Measurements from ENCODE around the gene HOXA2.

DNA sequence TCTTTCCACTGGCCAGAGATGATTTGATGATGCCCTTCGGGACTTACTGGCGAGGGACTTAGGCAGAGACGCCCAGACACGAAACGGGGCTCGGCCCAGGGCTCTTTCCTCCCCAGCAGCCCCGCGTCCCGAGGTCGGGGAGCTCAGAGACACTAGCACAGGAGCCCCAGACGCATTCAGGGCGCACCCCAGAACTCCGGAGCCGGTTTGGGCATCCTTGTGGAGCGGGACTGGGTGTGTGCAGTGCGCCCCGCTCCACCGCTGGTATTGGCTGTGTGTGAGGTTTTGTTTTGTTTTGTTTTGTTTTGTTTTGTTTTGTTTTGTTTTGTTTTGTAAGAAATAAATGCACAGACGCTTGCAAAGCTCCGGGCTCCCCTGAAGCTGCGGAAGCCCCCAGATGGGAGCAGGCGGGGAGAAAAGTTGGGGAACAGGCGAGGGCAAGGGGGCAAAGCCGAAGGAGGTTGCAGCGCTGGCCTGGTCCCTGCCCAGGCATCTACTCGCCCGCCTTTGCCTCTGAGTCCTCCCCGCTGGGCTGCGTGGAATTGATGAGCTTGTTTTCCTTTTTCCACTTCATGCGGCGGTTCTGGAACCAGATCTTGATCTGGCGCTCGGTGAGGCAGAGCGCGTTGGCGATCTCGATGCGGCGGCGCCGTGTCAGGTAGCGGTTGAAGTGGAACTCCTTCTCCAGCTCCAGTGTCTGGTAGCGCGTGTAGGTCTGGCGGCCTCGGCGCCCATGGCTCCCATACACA lies 42.9 kb upstream of the HOXA2 start:
- TF ChIP-seq, protein P1, sequence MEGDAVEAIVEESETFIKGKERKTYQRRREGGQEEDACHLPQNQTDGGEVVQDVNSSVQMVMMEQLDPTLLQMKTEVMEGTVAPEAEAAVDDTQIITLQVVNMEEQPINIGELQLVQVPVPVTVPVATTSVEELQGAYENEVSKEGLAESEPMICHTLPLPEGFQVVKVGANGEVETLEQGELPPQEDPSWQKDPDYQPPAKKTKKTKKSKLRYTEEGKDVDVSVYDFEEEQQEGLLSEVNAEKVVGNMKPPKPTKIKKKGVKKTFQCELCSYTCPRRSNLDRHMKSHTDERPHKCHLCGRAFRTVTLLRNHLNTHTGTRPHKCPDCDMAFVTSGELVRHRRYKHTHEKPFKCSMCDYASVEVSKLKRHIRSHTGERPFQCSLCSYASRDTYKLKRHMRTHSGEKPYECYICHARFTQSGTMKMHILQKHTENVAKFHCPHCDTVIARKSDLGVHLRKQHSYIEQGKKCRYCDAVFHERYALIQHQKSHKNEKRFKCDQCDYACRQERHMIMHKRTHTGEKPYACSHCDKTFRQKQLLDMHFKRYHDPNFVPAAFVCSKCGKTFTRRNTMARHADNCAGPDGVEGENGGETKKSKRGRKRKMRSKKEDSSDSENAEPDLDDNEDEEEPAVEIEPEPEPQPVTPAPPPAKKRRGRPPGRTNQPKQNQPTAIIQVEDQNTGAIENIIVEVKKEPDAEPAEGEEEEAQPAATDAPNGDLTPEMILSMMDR (conservative IDR thresholded peaks at IDR 0.05 in 1 of 2, IDR thresholded peaks at IDR 0.05 in 1 of 2; ENCODE audit: low read depth in 1 of 2, low read length in 2 of 2): no peak
- no peak for TF ChIP-seq EZH2 (IDR thresholded peaks at IDR 0.05; ENCODE audit: low read length, missing control alignments)
